Upper lobe of right lung (tissue), 1 donor: ENCODE results near the gene IL17B. TPM values are rescaled to one million over a fixed set of nuclear protein-coding genes. Genes with fewer than 3 reads are reported as not detected.
"Not testable (repeated sequence)": the region's sequence is repeated elsewhere in the genome, so short reads cannot be mapped to it uniquely, and the experiment has no call there.

ENCODE experiments used
- ATAC-seq: fragments of 200-7000 bp; cut with Tn5 transposase; one replicate; pipeline ENCODE4 v1.9.1; 2020; ENCODE audit warnings: mild to moderate bottlenecking, moderate library complexity
- DNase-seq: peaks from one replicate; pipeline ENCODE4 v3.0.0-alpha.2; 2020
- H3K27ac ChIP-seq: fragments of 200-600 bp; one replicate; pipeline ENCODE4 v1.8.0; 2022
- H3K27me3 ChIP-seq: fragments of 200-600 bp; one replicate; pipeline ENCODE4 v1.8.0; 2022; ENCODE audit warnings: mild to moderate bottlenecking
- H3K36me3 ChIP-seq: fragments of 200-600 bp; one replicate; pipeline ENCODE4 v1.8.0; 2022
- H3K4me1 ChIP-seq: fragments of 200-600 bp; one replicate; pipeline ENCODE4 v1.8.0; 2022
- H3K4me3 ChIP-seq: fragments of 200-600 bp; one replicate; pipeline ENCODE4 v1.8.0; 2022; ENCODE audit warnings: mild to moderate bottlenecking
- H3K9me3 ChIP-seq: fragments of 200-600 bp; one replicate; pipeline ENCODE4 v1.8.0; 2022
- CTCF ChIP-seq: fragments of 200-600 bp; IDR thresholded peaks from one replicate; pipeline ENCODE4 v1.8.0; 2022; ENCODE audit warnings: antibody characterized with exemption
- intact Hi-C: fragments of 100-400 bp; cut with DNase I; formaldehyde crosslinking; loops from one replicate; pipeline ENCODE4 v1.11.0; 2022
- total RNA-seq: library from RNA; stranded (reverse); fragmentation: NEBNext Ultra II Directional; extraction: Animal tissue kit (Norgen Biotek cat#: 25700); gene quantifications from one replicate; pipeline ENCODE4 v1.2.1, GENCODE V29; 2021
- donor health status: DM: no; HTN: yes; CAD: no; lungs with severe emphysema.

IL17B gene
- total RNA-seq, 1 donor from 2014 or later: not detected

- Histone ChIP-seq H3K4me1 (no peaks in the 10 kb centered on the region), H3K36me3 (no peaks in the 10 kb centered on the region), H3K27me3 (no peaks in the 10 kb centered on the region), H3K4me3 (no peak overlapping the region), H3K9me3 (no peaks in the 10 kb centered on the region), H3K27ac (no peak overlapping the region)
- TF ChIP-seq CTCF: no peak
- DNase-seq (no peak), ATAC-seq (no peak)
- intact Hi-C loops: no loop called here
Observed at GRCh38 chr5:149399775-149400174, 20.7 kb upstream of the IL17B start.

- H3K27me3 ChIP-seq, H3K4me1 ChIP-seq, H3K4me3 ChIP-seq, H3K36me3 ChIP-seq, DNase-seq, ATAC-seq, H3K9me3 ChIP-seq, intact Hi-C loops, H3K27ac ChIP-seq: not testable (repeated sequence)
Observed at GRCh38 chr5:149398747-149399266, 19.7 kb upstream of the IL17B start.

GRCh38 chr5:149397530-149397929 lies 18.4 kb upstream of the IL17B start:
- intact Hi-C loops: no loop called here
- H3K36me3 ChIP-seq: no peaks in the 10 kb centered on the region
- no peaks in the 10 kb centered on the region for H3K27me3 ChIP-seq
- no peak for ATAC-seq
- H3K9me3 ChIP-seq: no peaks in the 10 kb centered on the region
- H3K27ac ChIP-seq: no peak overlapping the region
- DNase-seq: no peak
- no peak for TF ChIP-seq CTCF
- no peak overlapping the region for H3K4me3 ChIP-seq
- H3K4me1 ChIP-seq: no peaks in the 10 kb centered on the region

- H3K27ac ChIP-seq, H3K4me1 ChIP-seq, H3K36me3 ChIP-seq, H3K9me3 ChIP-seq, DNase-seq, H3K4me3 ChIP-seq, ATAC-seq, intact Hi-C loops, H3K27me3 ChIP-seq: not testable (repeated sequence)
Observed at GRCh38 chr5:149394996-149395395, 15.9 kb upstream of the IL17B start.

GRCh38 chr5:149392718-149393117 lies 13.6 kb upstream of the IL17B start:
- Histone ChIP-seq H3K4me1 (peaks cover 5% of the 10 kb centered on the region), H3K27me3 (no peaks in the 10 kb centered on the region), H3K27ac (no peak overlapping the region), H3K9me3 (no peaks in the 10 kb centered on the region), H3K36me3 (no peaks in the 10 kb centered on the region), H3K4me3 (no peak overlapping the region)
- DNase-seq: no peak
- TF ChIP-seq CTCF: no peak
- no peak for ATAC-seq
- intact Hi-C loops: no loop called here

- intact Hi-C loops: no loop called here
- Histone ChIP-seq H3K36me3 (no peaks in the 10 kb centered on the region), H3K9me3 (no peaks in the 10 kb centered on the region), H3K27me3 (no peaks in the 10 kb centered on the region), H3K4me3 (no peak overlapping the region), H3K4me1 (peaks cover 17% of the 10 kb centered on the region), H3K27ac (no peak overlapping the region)
- TF ChIP-seq CTCF: no peak
- DNase-seq (no peak), ATAC-seq (no peak)
Observed at GRCh38 chr5:149391524-149391923, 12.4 kb upstream of the IL17B start.

- H3K27me3 ChIP-seq, DNase-seq, H3K36me3 ChIP-seq, H3K4me3 ChIP-seq, H3K9me3 ChIP-seq, intact Hi-C loops, H3K27ac ChIP-seq, ATAC-seq: not testable (repeated sequence)
- H3K4me1 ChIP-seq: peaks cover 17% of the 10 kb centered on the region
Observed at GRCh38 chr5:149391076-149391475, 12.0 kb upstream of the IL17B start.
